ENCODE data around the gene CHAF1A.

The CHAF1A gene

DNA sequence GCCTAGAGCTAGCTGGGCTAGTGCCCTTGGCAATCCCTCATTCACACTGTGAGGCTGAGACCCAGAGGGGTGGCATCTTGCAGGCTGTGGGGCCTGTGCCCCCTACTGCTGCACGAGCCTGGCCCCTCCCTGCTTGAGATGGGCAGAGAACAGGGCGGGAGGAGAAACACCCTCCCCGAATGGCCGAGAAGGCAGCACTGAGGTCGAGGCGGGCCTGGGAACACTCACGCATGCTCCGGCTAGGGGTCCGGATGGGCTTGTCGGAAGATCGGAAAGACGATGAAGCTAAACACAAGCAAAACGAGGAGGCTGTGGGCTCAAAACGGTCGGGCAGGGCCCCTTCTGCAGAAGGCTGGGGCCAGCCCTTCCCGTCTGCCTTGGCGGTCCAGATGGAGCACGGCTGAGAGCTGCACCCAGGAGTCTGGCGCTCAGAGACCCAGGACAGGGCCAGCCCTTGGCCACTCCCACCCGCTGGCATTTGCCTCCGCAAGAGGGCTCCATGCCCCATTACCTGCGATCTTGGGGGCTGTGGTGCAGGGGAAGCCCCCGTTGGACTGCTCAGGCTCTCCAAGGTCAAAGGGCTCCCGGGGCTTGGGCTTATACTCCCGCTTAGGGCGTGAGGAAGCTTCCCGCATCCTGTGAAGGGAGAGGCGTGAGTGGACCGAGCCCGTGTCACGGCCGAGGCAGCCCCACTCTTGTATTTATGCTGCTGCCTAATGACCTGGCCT is 40.2 kb upstream of the CHAF1A start:
- H3K36me3 Mint-ChIP-seq (ENCODE audit: low read depth) = peaks cover 23% of the 10 kb centered on the region
- no peaks in the 10 kb centered on the region for H3K4me1 Mint-ChIP-seq (ENCODE audit: low read depth)
- no peak for DNase-seq (ENCODE audit: low spot score)
- H3K9me3 Mint-ChIP-seq = no peaks in the 10 kb centered on the region
- H3K4me3 Mint-ChIP-seq = no peak overlapping the region
- H3K27ac Mint-ChIP-seq = no peak overlapping the region
- H3K27me3 Mint-ChIP-seq (ENCODE audit: low read depth) = no peaks in the 10 kb centered on the region

DNA sequence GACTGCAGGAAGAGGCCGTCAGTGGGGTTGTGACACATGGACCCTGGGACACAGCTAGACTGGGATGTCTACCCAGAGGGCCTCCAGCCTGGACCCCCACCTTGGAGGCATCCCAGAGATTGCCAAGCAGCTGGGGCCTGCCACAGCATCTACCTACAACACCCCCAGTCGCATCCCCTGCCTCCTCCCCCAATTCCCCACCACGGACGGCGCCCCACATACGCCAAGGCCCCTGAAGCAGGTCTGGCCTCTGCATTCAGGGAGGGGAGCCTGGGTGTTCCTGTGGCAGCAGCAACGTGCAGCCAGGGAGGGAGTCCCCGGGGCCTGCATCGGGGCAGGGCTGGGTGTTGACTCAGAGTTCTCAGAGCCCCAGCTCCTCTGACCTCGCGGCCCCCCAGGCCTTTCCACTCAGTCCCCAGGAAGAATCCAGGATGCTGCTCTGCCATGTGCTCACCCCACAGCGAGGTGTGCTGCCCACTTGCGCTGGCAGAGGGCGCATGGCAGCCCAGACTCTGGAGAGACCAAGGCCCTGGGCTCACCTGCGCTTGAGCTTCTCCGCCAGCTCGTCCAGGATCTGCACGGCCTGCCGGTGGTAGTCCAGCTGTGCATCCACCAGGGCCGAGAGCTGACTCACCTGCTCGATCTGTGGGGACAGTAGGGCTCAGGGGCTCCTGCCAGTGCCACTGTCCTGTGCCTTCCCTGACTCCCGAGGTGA is 39.5 kb upstream of the CHAF1A start:
- Mint-ChIP-seq H3K9me3 (no peaks in the 10 kb centered on the region), H3K4me3 (no peak overlapping the region), H3K4me1 (ENCODE audit: low read depth) (peaks cover 5% of the 10 kb centered on the region), H3K36me3 (ENCODE audit: low read depth) (peaks cover 30% of the 10 kb centered on the region), H3K27me3 (ENCODE audit: low read depth) (no peaks in the 10 kb centered on the region), H3K27ac (no peak overlapping the region)
- no peak for DNase-seq (ENCODE audit: low spot score)

DNA sequence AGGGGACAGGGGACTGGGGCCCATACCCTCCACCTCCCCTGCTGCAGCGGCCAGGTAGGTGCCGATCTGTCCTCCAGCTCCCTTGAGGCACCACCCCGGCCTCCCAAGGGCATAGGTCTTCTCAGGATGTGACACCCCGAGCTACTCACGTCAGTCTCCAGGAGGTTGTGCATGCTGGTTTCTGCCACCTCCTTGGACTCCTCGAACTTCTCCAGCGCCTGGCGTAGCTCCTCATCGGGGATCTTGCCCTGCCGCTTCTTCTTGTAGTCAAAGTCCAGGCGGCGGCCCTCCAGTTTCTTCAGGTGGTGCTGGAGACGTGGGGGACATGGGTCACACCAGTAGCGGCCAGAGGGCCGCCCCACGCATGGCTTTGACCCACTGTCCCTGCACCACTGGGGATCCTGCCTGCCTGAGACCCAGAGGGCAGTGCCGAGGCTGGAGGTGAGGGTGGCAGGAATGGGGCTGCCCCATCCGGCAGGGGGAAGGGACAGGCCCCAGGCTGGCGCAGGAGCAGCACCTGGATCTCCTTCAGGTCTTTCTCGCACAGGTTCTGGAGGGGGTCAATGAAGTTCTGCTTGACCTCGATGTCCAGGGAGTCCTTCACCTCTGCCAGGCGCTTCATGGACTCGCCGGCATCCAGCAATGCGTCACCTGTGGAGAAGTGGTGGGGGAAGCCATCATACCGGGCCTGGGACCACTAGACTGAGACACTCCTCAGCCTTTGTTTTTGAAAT is 38.7 kb upstream of the CHAF1A start:
- no peak overlapping the region for H3K4me3 Mint-ChIP-seq
- H3K4me1 Mint-ChIP-seq (ENCODE audit: low read depth) = peaks cover 13% of the 10 kb centered on the region
- H3K36me3 Mint-ChIP-seq (ENCODE audit: low read depth) = peaks cover 31% of the 10 kb centered on the region
- no peak overlapping the region for H3K27ac Mint-ChIP-seq
- DNase-seq (ENCODE audit: low spot score) = no peak
- no peaks in the 10 kb centered on the region for H3K9me3 Mint-ChIP-seq
- H3K27me3 Mint-ChIP-seq (ENCODE audit: low read depth) = no peaks in the 10 kb centered on the region

DNA sequence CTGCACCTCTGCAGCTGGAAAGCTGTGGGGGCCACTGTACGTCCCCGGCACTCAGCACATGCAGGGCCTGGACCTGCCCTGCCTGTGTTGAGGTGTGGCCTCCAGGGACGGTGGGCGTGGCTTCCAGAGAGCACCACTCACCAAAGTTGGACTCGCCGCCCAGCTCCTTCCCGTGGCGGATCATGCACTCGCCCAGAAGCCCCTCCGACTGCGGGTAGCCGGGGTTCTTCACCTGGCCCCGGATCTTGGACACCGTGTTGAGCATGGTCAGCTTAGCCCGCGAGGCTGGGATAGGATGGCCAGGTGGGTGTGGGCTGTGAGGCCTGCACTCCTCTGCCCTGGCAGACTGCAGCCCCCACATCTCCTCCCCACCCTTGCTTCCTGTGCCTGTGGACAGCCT is 37.1 kb upstream of the CHAF1A start:
- DNase-seq (ENCODE audit: low spot score) = no peak
- Mint-ChIP-seq H3K9me3 (no peaks in the 10 kb centered on the region), H3K4me3 (no peak overlapping the region), H3K27ac (no peak overlapping the region), H3K4me1 (ENCODE audit: low read depth) (peaks cover 21% of the 10 kb centered on the region), H3K36me3 (ENCODE audit: low read depth) (peaks cover 28% of the 10 kb centered on the region), H3K27me3 (ENCODE audit: low read depth) (no peaks in the 10 kb centered on the region)

DNA sequence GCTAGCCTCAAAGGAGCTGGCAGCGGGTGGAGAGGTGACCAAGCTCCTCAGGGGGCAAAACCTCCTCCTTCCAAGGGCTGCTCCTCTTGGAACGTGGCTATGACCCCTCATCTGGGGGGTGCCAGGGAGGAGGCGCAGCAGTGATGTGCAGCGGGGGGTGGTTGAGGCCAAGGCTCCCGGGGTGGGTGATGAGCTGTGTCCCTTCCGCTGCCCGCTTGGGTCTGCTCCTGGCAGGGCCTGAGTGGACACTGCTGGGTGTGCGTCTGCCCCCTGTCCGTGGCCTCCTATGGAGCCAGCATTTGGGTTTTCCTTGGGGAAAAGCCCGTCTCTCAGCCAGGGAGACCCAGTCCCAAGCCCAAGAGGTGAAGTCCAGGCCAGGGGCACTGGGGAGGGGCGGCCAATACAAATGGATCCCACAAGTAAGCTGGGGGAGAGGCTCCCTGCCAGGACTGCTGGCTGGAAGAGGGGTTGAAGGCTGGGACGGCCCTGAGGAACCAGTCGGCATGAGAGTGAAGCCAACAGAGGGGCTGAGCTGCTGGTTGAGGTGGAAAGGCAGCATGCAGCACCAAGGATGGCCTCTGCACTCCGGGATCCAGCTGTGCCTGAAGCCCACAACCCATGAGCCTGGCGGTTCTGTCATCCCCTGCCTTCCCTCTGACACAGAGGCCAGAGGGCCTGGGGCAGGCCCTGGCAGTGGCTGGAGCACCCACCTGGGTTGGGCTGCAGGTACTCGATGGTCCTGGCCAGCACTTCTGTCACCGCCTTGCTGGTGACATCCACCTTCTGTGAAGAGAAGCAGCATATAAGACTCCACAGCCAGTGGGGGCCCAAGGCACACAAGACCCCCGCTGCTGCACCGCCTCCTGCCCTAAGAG is 36.4 kb upstream of the CHAF1A start:
- Mint-ChIP-seq H3K27me3 (ENCODE audit: low read depth) (no peaks in the 10 kb centered on the region), H3K4me1 (ENCODE audit: low read depth) (peaks cover 25% of the 10 kb centered on the region), H3K27ac (peak overlapping the region; percentile 49), H3K4me3 (no peak overlapping the region), H3K9me3 (no peaks in the 10 kb centered on the region), H3K36me3 (ENCODE audit: low read depth) (peaks cover 22% of the 10 kb centered on the region)
- DNase-seq (ENCODE audit: low spot score) = no peak

DNA sequence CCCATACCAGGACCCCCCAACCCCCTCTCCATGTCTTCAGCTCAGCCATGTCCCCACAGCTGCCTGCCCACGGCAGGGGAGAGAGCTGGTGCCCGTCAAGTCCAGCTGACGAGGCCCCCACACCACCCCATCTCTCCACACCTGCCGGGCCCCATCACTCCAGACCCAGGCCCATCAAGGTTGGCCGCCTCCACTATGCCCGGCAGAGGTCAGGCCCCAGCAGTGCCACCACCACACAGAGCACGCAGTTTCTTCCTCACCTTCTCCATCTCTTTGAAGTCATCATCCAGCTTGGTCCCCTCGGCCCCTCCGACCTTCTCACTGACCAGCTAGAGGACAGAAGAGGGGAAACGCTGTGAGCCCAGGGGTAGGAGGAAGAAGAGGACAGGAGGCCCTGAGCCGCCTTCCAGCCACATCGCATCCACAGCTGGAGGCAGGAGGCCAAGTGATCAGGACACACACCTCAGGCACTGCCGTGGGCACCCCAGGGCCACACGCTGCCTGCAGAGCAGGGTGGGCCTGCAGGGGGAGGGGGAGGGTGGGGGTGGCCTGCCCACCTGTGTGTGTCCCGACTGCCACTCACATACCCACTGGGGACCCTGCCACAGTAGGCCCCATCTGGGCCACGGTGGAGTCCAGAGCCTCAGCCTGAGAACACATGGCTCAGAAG is 35.6 kb upstream of the CHAF1A start:
- Mint-ChIP-seq H3K4me3 (no peak overlapping the region), H3K27ac (peak overlapping the region; percentile 49), H3K4me1 (ENCODE audit: low read depth) (peaks cover 30% of the 10 kb centered on the region), H3K9me3 (no peaks in the 10 kb centered on the region), H3K36me3 (ENCODE audit: low read depth) (peaks cover 22% of the 10 kb centered on the region), H3K27me3 (ENCODE audit: low read depth) (no peaks in the 10 kb centered on the region)
- DNase-seq (ENCODE audit: low spot score) = no peak

DNA sequence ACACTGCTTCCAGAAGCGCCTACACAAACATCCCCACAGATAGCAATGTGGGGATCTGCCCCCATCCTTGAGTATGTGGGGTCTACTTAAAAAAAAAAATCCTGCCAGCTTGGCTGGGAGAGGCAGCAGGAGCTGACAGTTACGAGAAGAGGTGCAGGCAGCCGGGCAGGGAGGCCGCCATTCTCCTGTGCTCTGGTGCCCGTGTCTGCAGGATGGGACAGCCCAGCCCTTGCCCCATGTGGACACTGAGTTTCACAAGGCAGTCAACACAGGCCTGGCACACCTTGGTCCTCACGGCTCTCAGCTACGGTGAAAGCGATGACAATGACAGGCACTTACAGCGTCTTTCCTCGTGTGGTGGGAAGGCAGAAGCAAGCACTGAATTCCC is 35.1 kb upstream of the CHAF1A start:
- peaks cover 19% of the 10 kb centered on the region for H3K36me3 Mint-ChIP-seq (ENCODE audit: low read depth)

DNA sequence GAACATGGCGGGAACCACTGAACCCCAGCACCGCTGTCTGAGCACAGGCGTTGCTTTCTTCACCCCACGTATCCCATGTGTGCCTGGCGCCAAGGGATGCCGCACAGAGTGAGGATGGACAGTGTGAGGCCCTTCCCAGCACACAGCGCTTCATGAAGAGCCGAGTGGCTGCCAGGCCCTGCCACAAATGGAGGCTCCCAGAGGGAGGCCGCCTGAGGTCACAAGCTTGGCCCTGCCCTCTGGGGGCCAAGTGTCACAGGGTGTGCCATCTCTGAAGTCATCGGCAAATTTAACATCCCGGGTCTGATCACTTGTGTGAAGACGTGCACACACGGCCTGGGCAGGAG is 34.7 kb upstream of the CHAF1A start:
- H3K9me3 Mint-ChIP-seq = no peaks in the 10 kb centered on the region
- peak overlapping the region; percentile 49 for H3K4me3 Mint-ChIP-seq
- H3K27me3 Mint-ChIP-seq (ENCODE audit: low read depth) = no peaks in the 10 kb centered on the region
- DNase-seq (ENCODE audit: low spot score) = no peak
- peaks cover 16% of the 10 kb centered on the region for H3K36me3 Mint-ChIP-seq (ENCODE audit: low read depth)
- H3K27ac Mint-ChIP-seq = peak overlapping the region; percentile 95
- H3K4me1 Mint-ChIP-seq (ENCODE audit: low read depth) = peaks cover 30% of the 10 kb centered on the region

More for the DNA sequence above, 35.1 kb upstream of the CHAF1A start:
- Mint-ChIP-seq H3K27me3 (ENCODE audit: low read depth) (no peaks in the 10 kb centered on the region), H3K4me3 (no peak overlapping the region), H3K27ac (peak overlapping the region; percentile 95), H3K9me3 (no peaks in the 10 kb centered on the region), H3K4me1 (ENCODE audit: low read depth) (peaks cover 30% of the 10 kb centered on the region)
- no peak for DNase-seq (ENCODE audit: low spot score)

DNA sequence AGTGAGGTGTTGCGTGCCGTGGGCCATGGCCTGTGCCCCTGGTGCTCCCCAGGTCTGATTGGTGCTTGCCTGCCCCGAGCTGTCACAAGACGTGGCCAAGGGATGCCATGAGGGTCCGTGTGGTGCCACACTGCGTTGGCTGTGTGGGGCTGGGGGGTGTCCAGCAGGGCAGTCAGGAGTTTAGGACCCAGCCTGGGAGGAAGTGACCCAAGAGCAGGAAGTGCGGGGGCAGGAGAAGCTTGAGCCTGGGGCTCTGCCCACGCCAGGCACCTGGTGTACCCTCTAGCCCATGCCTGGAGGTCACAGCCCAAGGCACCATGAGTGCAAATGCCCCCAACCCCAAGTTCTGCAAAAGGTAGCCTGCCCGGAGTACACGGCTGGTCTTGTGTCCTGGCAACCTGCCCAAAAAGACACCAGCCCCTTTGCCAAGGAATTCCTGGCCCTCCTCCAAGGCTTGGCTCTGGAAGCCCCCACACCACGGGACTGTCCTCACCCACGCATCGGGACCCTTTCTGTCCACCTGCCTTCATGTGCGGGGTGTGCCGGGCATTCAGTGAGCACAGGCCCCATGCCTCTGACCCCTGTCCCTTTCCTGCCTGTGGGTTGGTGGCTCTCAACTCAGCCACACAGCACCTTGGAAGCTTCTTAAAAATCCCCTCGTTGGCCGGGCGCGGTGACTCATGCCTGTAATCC is 34.2 kb upstream of the CHAF1A start:
- H3K36me3 Mint-ChIP-seq (ENCODE audit: low read depth) = peaks cover 15% of the 10 kb centered on the region
- peak overlapping the region; percentile 85 for H3K4me3 Mint-ChIP-seq

DNA sequence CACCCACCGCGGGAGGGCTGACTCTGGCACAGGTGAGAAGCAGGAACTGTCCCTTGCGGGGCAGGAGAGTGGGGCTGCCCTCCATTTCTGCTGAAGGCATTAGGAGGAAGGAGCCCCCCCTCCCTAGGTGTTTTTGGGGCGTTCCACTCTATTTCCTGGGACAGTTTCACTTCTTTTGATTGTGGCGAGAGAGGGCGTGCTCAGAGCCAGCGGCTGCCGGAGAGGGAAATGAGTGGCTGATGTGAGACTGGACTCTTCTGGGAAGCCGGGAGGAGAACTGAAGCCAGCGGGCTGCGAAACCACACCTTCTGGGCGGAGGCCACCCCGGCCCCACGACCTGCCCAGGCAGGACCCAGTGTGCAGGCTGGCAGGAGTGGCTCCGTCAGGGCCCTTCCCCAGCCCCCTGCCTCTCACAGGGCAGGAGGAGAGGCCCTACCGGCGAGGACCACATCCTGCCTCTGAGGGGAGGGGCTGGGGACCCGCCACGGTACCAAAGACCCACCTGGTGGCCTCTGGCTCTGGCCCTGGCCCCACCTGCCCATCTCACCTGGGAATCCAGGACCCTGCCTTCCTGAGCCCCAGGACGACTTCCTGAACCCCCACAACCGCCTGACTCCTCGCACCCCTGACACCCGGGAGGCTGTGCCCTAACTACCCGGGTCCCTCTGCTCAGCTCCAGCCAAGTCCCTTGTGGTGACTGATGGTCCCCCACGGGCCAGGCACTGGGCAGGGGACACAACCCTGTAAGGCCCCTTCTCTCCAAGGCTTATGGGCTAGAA is 33.1 kb upstream of the CHAF1A start:
- peak; percentile 82 for DNase-seq (ENCODE audit: low spot score)
- H3K4me1 Mint-ChIP-seq (ENCODE audit: low read depth) = peaks cover 33% of the 10 kb centered on the region

More for the DNA sequence above, 34.2 kb upstream of the CHAF1A start:
- Mint-ChIP-seq H3K27ac (peak overlapping the region; percentile 95), H3K4me1 (ENCODE audit: low read depth) (peaks cover 30% of the 10 kb centered on the region), H3K9me3 (no peaks in the 10 kb centered on the region), H3K27me3 (ENCODE audit: low read depth) (no peaks in the 10 kb centered on the region)
- no peak for DNase-seq (ENCODE audit: low spot score)

DNA sequence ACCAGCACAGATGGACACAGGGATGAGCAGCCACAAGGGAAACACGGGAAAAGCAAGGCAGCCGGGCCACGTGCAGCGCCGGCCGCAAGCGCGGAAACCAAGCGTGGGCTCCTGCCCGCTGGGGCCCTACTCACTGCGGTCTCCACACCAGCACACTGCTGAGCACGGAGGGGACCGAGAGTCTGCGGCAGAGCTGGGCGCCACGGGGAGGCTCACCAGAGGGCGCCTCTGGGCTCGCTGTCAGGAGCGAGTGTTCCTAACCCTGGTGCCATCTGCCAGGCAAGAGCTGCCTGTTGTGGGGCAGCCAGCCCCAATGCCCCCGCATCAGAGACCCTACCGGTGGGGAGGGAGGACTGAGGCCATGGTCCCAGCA is 32.6 kb upstream of the CHAF1A start:
- H3K4me1 Mint-ChIP-seq (ENCODE audit: low read depth) = peaks cover 33% of the 10 kb centered on the region
- no peaks in the 10 kb centered on the region for H3K27me3 Mint-ChIP-seq (ENCODE audit: low read depth)
- H3K36me3 Mint-ChIP-seq (ENCODE audit: low read depth) = peaks cover 14% of the 10 kb centered on the region
- peak overlapping the region; percentile 85 for H3K4me3 Mint-ChIP-seq
- DNase-seq (ENCODE audit: low spot score) = peak; percentile 79
- no peaks in the 10 kb centered on the region for H3K9me3 Mint-ChIP-seq
- peak overlapping the region; percentile 95 for H3K27ac Mint-ChIP-seq

More for the DNA sequence above, 33.1 kb upstream of the CHAF1A start:
- Mint-ChIP-seq H3K36me3 (ENCODE audit: low read depth) (peaks cover 14% of the 10 kb centered on the region), H3K4me3 (peak overlapping the region; percentile 85), H3K27me3 (ENCODE audit: low read depth) (no peaks in the 10 kb centered on the region), H3K9me3 (no peaks in the 10 kb centered on the region), H3K27ac (peak overlapping the region; percentile 95)

DNA sequence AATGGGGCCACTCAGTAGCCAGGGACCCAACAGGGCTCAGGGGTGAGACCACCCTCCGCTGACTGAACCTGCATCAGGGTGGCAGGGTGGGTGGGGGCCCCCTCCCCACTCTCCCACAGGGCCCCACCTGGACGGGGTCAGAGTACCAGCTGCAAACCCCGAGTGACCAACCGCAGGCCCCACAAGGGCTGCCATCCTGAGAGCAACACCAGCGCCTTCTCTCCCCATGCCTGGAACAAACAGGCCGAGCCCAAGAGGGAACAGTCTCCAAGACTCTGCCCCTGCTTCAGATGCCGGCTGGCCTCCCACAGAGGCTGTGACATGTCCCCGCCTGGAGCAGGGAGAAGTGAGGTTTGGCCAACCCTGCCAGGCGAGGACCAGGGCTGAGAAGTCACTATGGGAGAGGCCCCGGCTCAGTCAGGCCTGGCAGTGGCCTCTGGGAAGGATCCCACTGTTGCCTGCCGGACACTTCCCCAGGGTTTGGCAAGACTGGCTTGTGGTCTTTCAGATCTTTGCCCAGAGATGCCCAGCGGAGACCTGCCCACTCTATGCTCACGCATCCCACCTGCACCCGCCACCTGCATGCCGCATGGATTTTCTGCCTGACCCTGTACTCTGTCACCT is 31.9 kb upstream of the CHAF1A start:
- Mint-ChIP-seq H3K27me3 (ENCODE audit: low read depth) (no peaks in the 10 kb centered on the region), H3K27ac (peak overlapping the region; percentile 95), H3K9me3 (no peaks in the 10 kb centered on the region), H3K4me3 (peak overlapping the region; percentile 85), H3K4me1 (ENCODE audit: low read depth) (peaks cover 36% of the 10 kb centered on the region), H3K36me3 (ENCODE audit: low read depth) (peaks cover 14% of the 10 kb centered on the region)
- DNase-seq (ENCODE audit: low spot score) = no peak

Measured in T-helper 2 cell treated with Interferon-gamma antibody and Interleukin-4, amounts not matched to agents 5 μg/mL and 100 μg/mL, for 36 hours (primary cell).